ENCODE data around the gene PSMC1. TPM values are rescaled to one million over a fixed set of nuclear protein-coding genes. Genes with fewer than 3 reads are reported as not detected.
A peak's percentile ranks its signal among the peaks of the same experiment; 100 is the strongest.
"Not testable (repeated sequence)": the region's sequence is repeated elsewhere in the genome, so short reads cannot be mapped to it uniquely, and the experiment has no call there.

The PSMC1 gene
- total RNA-seq = 137 and 156 TPM in 2 replicates

DNA sequence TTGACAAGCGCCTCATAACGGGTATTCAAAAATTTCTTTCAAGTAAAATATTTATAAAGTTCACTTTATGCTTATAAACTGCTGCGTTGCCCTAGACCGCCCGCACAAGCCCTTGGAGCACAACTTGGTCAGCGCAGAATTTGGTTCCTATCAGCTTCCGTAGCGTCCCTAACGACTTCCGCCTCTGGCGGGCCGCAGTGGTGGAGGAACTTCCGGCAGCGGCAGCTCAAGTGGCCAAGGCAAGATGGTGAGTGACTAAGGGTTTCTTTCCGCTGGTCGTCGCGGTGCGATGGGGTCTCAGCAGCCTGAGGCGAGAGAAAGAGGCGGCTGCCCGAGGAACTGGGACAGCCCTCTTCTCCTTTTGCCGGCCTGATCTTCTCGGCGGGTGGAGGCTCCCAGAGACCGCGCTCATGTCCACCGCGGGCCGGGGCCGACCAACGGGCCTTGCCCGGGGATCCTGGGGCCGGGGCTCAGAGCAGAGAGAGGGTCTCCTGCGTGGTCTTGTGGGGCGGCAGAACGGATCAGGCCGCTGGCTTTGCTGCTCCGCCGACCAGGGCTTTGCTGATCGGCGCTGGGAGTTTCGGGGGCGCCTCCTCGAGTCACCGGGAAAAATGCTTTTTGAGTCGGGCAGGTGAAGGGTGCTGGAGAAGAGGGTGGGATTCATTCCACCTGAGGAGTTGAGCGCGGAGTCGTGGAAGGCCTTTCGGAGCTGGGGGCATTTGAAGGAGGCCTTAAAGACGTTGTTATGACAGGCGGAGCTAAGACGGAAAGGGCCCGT, at the start of gene PSMC1:
TSS of gene PSMC1 (plus strand) at position 200 of the 778 bp plus-strand sequence. CDS start at position 245, 45 bp downstream.
- peak; percentile 78 for DNase-seq (ENCODE audit: extremely low read depth, low read depth, low spot score)

DNA sequence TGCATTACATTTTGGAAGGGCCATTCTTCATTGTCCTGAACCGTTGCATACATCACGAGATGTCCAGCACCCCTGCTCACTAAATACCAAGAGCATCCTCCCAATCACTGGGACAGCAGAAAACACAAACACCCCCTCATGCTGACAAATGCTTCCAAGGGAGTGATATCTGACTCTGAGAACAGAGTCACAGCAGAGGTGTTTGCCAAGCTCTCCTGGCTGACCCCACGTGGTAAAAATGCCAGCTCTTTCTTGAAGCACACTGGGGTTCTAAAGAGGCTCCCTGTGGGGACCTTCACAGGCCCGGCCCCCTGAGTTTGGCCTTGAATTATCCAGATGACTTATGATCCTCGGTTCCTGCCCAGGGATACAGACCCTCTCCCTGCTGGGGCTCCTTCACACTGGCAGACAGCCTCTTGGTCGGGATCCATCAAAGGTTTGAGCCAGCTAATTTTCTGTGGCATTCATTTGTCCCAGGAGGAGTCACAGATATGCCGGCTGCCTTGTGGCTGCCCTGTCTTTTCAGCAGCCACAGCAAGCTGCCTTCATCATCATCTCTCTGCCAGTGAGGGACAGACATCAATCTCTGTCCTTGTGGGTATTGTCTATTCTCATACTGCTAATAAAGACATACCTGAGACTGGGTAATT, 43.1 kb upstream of the PSMC1 start:
- no peak for DNase-seq (ENCODE audit: extremely low read depth, low read depth, low spot score)

GRCh38 chr14:90228478-90228877, 27.9 kb upstream of the PSMC1 start:
- no peak for DNase-seq (ENCODE audit: extremely low read depth, low read depth, low spot score)

GRCh38 chr14:90229942-90230341, 26.4 kb upstream of the PSMC1 start:
- DNase-seq (ENCODE audit: extremely low read depth, low read depth, low spot score) = not testable (repeated sequence)

DNA sequence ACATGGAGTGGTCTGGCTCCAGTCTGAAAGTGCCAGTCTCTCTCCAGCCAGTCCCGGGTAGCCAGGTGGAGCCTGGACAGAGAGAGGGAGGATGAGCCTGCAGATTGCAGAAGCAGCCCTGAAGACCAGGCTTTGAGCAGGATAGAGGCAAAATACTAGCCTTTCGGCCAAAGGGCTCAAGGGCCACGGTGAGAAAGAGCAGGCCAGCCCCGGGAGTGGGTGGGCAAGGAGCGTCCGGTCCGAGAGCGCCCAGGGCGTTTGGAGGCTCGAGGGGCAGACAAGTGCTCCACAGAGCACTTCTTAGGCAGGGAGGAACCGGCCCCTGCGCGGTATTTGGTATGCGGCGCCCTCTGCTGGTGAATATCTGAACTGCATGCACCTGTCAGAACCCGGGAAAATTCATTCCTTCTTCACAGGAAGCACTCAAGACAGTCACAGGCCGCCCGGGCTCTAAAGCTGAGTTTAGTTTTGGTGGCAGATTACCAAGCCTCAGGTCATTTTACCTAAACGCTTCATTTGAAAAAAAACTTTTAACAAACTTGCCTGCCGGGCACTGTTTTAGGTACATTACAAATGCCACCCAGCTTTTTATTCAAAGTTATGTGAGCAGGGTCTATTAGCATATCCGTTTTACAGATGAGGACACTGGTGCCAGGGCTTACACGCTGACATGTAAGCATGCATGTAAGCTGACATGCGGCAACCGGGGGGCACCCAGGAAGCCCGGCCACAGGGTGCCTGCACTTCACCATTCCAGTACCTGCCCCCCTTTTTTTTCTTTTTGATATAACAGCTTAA, 21.0 kb upstream of the PSMC1 start:
- DNase-seq (ENCODE audit: extremely low read depth, low read depth, low spot score) = no peak

DNA sequence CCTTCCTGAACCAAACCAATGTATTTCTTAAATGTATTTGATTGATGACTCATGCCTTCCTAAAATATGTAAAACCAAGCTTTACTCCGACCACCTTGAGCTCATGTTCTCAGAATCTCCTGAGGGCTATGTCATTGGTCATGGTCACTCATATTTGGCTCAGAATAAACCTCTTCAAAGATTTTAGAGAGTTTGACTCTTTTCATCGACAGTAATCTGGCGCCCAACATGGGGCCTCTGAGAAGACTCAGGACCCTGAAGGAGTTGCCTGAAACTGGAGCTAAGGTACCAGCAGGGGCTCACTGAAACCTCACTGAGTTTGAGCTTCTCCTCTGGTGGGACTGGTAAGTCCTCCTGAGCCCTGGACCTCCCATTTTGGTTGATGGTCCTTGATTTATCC, 17.2 kb upstream of the PSMC1 start:
- no peak for DNase-seq (ENCODE audit: extremely low read depth, low read depth, low spot score)

DNA sequence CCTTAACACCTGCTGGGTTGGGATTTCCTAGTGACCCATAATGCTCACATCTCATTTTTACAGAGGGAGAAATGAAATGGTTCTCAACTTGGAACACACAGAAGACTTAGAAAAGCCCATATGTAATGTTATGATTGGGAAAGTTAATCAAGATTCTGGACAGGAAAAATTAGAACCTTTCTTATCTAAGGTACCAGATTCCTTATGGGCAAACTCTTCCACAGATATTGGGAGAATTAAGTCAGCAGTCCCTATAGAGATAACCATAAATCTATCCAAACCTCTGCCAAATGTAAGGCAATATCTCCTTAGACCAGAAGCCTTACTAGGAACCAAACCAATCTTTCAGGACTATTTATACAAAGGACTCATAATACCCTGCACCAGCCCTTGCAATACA, 13.9 kb upstream of the PSMC1 start:
- DNase-seq (ENCODE audit: extremely low read depth, low read depth, low spot score) = no peak

- DNase-seq (ENCODE audit: extremely low read depth, low read depth, low spot score) = no peak
Observed at GRCh38 chr14:90246936-90247335, 9.4 kb upstream of the PSMC1 start.

DNA sequence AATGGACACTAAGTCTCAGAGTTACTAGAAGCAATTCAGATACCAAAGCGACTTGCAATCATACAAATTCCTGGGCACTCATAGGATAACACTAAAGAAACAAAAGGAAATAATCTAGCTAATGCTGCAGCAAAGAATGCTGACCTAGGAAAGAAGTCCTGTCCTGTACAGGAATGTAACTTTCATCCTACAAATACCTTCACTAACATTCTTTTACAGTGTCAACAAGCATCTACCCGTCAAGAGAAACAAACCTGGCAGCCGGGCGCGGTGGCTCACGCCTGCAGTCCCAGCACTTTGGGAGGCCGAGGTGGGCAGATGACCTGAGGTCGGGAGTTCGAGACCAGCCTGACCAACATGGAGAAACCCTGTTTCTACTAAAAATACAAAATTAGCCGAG, 8.9 kb upstream of the PSMC1 start:
- not testable (repeated sequence) for DNase-seq (ENCODE audit: extremely low read depth, low read depth, low spot score)

DNA sequence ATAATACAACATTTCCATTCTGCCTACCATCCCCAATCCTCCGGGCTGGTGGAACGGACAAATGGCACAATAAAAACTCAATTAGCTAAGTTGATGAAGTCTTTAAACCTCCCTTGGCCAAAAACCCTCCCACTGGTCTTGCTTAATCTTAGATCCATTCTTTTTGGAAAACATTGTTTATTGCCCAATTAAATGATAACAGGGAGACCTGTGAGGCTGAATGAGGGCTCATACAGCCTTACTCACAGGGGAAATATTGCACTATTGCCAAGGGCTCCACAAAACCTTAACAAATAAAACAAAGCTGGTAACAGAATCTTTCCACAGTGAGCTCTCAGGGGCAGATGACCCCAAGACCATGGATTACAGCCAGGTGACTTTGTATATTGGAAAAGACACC, 7.8 kb upstream of the PSMC1 start:
- no peak for DNase-seq (ENCODE audit: extremely low read depth, low read depth, low spot score)

GRCh38 chr14:90253826-90254225, 2.5 kb upstream of the PSMC1 start:
- no peak for DNase-seq (ENCODE audit: extremely low read depth, low read depth, low spot score)

GRCh38 chr14:90255871-90256270, 482 bp upstream of the PSMC1 start:
- DNase-seq (ENCODE audit: extremely low read depth, low read depth, low spot score) = no peak

GRCh38 chr14:90263748-90264449, 7.5 kb downstream of the PSMC1 start:
- DNase-seq (ENCODE audit: extremely low read depth, low read depth, low spot score) = no peak

- DNase-seq (ENCODE audit: extremely low read depth, low read depth, low spot score) = no peak
Observed at GRCh38 chr14:90266441-90267154, 10.2 kb downstream of the PSMC1 start.

- DNase-seq (ENCODE audit: extremely low read depth, low read depth, low spot score) = no peak
Observed at GRCh38 chr14:90268420-90268819, 12.1 kb downstream of the PSMC1 start.

DNA sequence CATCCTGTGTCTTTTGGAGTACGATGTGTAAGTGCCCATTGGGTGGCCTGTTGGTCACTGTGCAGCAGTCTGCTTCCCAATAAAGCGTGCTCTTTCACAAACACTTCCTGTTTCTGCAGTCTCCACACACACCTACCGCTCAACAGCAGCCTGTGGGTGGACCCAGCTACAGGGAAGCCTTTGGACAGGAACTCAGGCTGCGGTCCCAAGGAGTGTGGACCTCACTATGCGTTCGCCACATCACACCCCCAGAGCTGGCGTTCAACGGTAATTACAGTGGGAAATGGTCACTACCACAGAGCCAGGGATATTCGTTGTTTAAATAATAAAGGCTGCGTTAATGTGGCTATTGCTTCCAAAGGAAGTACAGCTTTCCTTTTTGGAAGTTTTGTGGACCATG, 16.2 kb downstream of the PSMC1 start:
- no peak for DNase-seq (ENCODE audit: extremely low read depth, low read depth, low spot score)

GRCh38 chr14:90273532-90273931, 17.2 kb downstream of the PSMC1 start:
- no peak for DNase-seq (ENCODE audit: extremely low read depth, low read depth, low spot score)

- no peak for DNase-seq (ENCODE audit: extremely low read depth, low read depth, low spot score)
Observed at GRCh38 chr14:90274019-90274418, 17.7 kb downstream of the PSMC1 start.

DNA sequence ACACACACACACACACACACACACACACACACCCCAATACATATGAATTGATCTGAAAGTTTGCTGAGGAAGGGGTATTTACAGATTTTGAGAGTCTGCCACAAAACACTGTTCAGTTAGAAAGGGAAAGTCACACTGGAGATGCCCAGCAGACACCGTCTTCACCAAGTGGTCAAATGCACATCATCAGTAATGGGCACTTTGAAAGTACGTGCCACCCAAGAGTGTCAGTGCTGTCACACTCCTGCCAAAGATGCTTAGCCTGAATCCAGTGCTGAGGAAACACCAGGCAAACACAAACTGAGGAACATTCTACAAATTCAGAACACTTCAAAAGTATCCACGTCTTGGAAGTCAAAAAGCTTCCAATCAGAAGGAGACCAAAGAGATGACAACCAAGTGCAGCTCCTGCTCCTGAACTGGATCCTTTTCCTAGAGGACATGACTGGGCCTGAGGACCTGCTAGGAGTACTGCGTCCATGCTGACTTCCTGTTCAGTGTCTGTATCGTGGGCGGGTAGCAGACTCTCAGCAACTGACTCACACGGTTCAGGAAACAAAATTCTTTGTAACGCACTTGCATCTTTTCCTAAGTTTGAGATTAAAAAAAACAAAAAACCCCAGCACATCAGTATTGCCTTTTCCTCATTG, 18.6 kb downstream of the PSMC1 start:
- peak; percentile 66 for DNase-seq (ENCODE audit: extremely low read depth, low read depth, low spot score)

DNA sequence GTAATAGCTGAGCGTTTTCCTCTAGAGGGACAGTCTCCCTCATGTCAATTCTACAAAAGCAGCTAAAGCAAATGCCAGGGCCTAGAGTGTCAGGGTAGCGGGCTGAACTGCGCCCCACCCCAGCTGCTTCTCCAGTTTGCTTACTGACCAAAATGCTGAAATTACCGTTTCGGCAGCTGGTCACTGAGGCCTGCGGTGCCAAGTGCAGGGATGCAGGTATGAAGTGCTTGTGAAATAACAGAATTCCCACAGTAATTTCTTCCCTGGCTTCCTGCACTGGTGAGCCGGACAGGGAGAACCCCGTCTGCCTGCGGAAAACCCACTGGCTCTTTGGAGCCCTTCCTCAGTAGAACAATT, 19.1 kb downstream of the PSMC1 start:
- no peak for DNase-seq (ENCODE audit: extremely low read depth, low read depth, low spot score)

Data from glomerular endothelial cell (primary cell).